A549 (cell line): Measurements from ENCODE around the gene TIMM44. TPM values are rescaled to one million over a fixed set of nuclear protein-coding genes. Genes with fewer than 3 reads are reported as not detected.

ENCODE experiments used
- ATAC-seq, 2 experiments: fragments of 200-7000 bp in 1 of 2; fragments of >200 bp in 1 of 2; cut with Nextera tagmentation in 1 of 2; cut with Tn5 transposase in 1 of 2; 3 replicates each; pipeline versions ENCODE4 v1.8.0 to v1.9.1; 2018 to 2020; ENCODE audit warnings: mild to moderate bottlenecking in 1 of 2, moderate library complexity in 1 of 2
- CTCF ChIA-PET: fragments of 300-600 bp; sonication (Branson Sonifier 250); formaldehyde crosslinking; extraction: SDS; loops from one replicate; lab custom pipeline; 2021; ENCODE audit warnings: antibody characterized with exemption, inconsistent platforms; lab: Yijun Ruan, JAX
- POLR2A ChIA-PET: fragments of 350-600 bp; formaldehyde crosslinking; extraction: SDS; loops from one replicate; lab custom pipeline; 2021; ENCODE audit warnings: antibody characterized with exemption, inconsistent platforms; lab: Yijun Ruan, JAX
- DNase-seq, 2 experiments: peaks; one replicate each; pipeline versions ENCODE4 v3.0.0 to v3.0.0-alpha.2; 2011 to 2016; ENCODE audit warnings: low read depth in 1 of 2, low spot score in 1 of 2
- FAIRE-seq: peaks from 2 replicates; lab custom pipeline; 2011; peaks lifted over from hg19 to GRCh38; lab: Jason Lieb, UNC
- H3K27ac ChIP-seq, 2 experiments: fragments of >200 bp; sonication (Bioruptor Twin); formaldehyde crosslinking; 3 replicates each; pipeline ENCODE4 v1.5.1; 2016 to 2017
- H3K4me1 ChIP-seq: fragments of >200 bp; sonication (Bioruptor Twin); formaldehyde crosslinking; 3 replicates; pipeline ENCODE4 v1.6.1; 2016
- H3K4me2 ChIP-seq: fragments of >200 bp; sonication (Bioruptor Twin); formaldehyde crosslinking; 3 replicates; pipeline ENCODE4 v1.6.1; 2016
- H3K4me3 ChIP-seq: fragments of >200 bp; sonication (Bioruptor Twin); formaldehyde crosslinking; 3 replicates; pipeline ENCODE4 v1.5.1; 2016
- H3K9me3 ChIP-seq: fragments of >200 bp; sonication (Bioruptor Twin); formaldehyde crosslinking; 3 replicates; pipeline ENCODE4 v1.6.1; 2016
- ATOH8 ChIP-seq: fragments of 250-450 bp; sonication (Bioruptor Pico); IDR thresholded peaks from 2 replicates; pipeline ENCODE4 v1.5.0; 2020; ENCODE audit warnings: low read depth, mild to moderate bottlenecking, moderate library complexity
- BCL3 ChIP-seq: fragments of >200 bp; sonication (Bioruptor Twin); formaldehyde crosslinking; IDR thresholded peaks from 3 replicates; pipeline ENCODE4 v1.6.1; 2016
- CBX8 ChIP-seq: fragments of 200-600 bp; sonication (generic); IDR thresholded peaks from 2 replicates; pipeline ENCODE4 v1.6.1; 2016
- CEBPB ChIP-seq, 2 experiments: fragments of >200 bp in 1 of 2; sonication (Bioruptor Twin) in 1 of 2; formaldehyde crosslinking in 1 of 2; IDR thresholded peaks; 2 replicates each; pipeline ENCODE4 v1.6.1; 2012 to 2016
- CHD2 ChIP-seq: fragments of 150-350 bp; IDR thresholded peaks from 2 replicates; pipeline ENCODE4 v1.6.1; 2014; ENCODE audit warnings: low read length; ENCODE audit not compliant: partially characterized antibody
- EHMT2 ChIP-seq: fragments of 200-600 bp; sonication (generic); IDR thresholded peaks from 2 replicates; pipeline ENCODE4 v1.6.1; 2016; ENCODE audit warnings: antibody characterized with exemption, low read depth, mild to moderate bottlenecking, moderate library complexity
- ELK1 ChIP-seq: fragments of 150-350 bp; IDR thresholded peaks from 2 replicates; pipeline ENCODE4 v1.6.1; 2014; ENCODE audit warnings: low read depth, mild to moderate bottlenecking, low read length
- EP300 ChIP-seq, 2 experiments: fragments of >200 bp; sonication (Bioruptor Twin); formaldehyde crosslinking; IDR thresholded peaks; 2 replicates in 1 of 2; 3 replicates in 1 of 2; pipeline ENCODE4 v1.6.1; 2016 to 2017
- FOSL2 ChIP-seq, 2 experiments: fragments of 450-650 bp in 1 of 2; fragments of >200 bp in 1 of 2; sonication (Bioruptor Twin) in 1 of 2; formaldehyde crosslinking; IDR thresholded peaks; 2 replicates each; pipeline versions ENCODE4 v1.5.0 to v1.6.1; 2016 to 2020; ENCODE audit warnings: mild to moderate bottlenecking in 1 of 2, moderate library complexity in 1 of 2
- FOXS1 ChIP-seq: fragments of 250-450 bp; sonication (Bioruptor Pico); IDR thresholded peaks from 2 replicates; pipeline ENCODE4 v1.5.0; 2020; ENCODE audit warnings: mild to moderate bottlenecking, moderate library complexity
- HMGXB4 ChIP-seq: fragments of 250-450 bp; sonication (Bioruptor Pico); IDR thresholded peaks from 2 replicates; pipeline ENCODE4 v1.5.0; 2021; ENCODE audit warnings: mild to moderate bottlenecking, moderate library complexity, borderline replicate concordance
- HOXB13 ChIP-seq: fragments of 250-450 bp; sonication (Bioruptor Pico); IDR thresholded peaks from 2 replicates; pipeline ENCODE4 v1.5.0; 2020; ENCODE audit warnings: low read depth, mild to moderate bottlenecking, moderate library complexity
- HOXB5 ChIP-seq: fragments of 250-450 bp; sonication (Bioruptor Pico); IDR thresholded peaks from 2 replicates; pipeline ENCODE4 v1.5.0; 2020; ENCODE audit warnings: mild to moderate bottlenecking, moderate library complexity
- JUNB ChIP-seq: fragments of >200 bp; sonication (Bioruptor Twin); formaldehyde crosslinking; IDR thresholded peaks from 2 replicates; pipeline ENCODE4 v1.6.1; 2016
- KDM1A ChIP-seq: fragments of 200-600 bp; sonication (generic); IDR thresholded peaks from 2 replicates; pipeline ENCODE4 v1.6.1; 2016; ENCODE audit warnings: low read depth, mild to moderate bottlenecking
- MAFK ChIP-seq: fragments of 450-650 bp; IDR thresholded peaks from 2 replicates; pipeline ENCODE4 v1.6.1; 2014; ENCODE audit not compliant: partially characterized antibody
- MYC ChIP-seq: IDR thresholded peaks from 2 replicates; pipeline ENCODE4 v1.6.1; 2012; ENCODE audit warnings: mild to moderate bottlenecking, inconsistent platforms, low read length, improper control_type of control experiment, borderline replicate concordance
- NFE2L2 ChIP-seq: fragments of 150-350 bp; conservative IDR thresholded peaks from 2 replicates; pipeline ENCODE4 v1.6.1; 2014; ENCODE audit warnings: low read length
- NPAS2 ChIP-seq: fragments of 250-450 bp; sonication (Bioruptor Pico); IDR thresholded peaks from 2 replicates; pipeline ENCODE4 v1.8.0; 2022; ENCODE audit warnings: mild to moderate bottlenecking, moderate library complexity, borderline replicate concordance
- PBX3 ChIP-seq: IDR thresholded peaks from 2 replicates; pipeline ENCODE4 v1.6.1; 2012
- PHF8 ChIP-seq: fragments of 200-600 bp; sonication (generic); IDR thresholded peaks from 2 replicates; pipeline ENCODE4 v1.6.1; 2016; ENCODE audit warnings: low read depth, mild to moderate bottlenecking, antibody characterized with exemption, moderate library complexity, borderline replicate concordance
- POLR2AphosphoS2 ChIP-seq: conservative IDR thresholded peaks from 2 replicates; pipeline ENCODE4 v1.6.1; 2012; ENCODE audit warnings: low read length, improper control_type of control experiment, inconsistent platforms
- RARB ChIP-seq: fragments of 250-450 bp; sonication (Bioruptor Pico); IDR thresholded peaks from 2 replicates; pipeline ENCODE4 v1.8.0; 2021; ENCODE audit warnings: mild to moderate bottlenecking, moderate library complexity
- RFX5 ChIP-seq: fragments of 450-650 bp; IDR thresholded peaks from 2 replicates; pipeline ENCODE4 v1.7.1; 2014; ENCODE audit warnings: antibody characterized with exemption, mild to moderate bottlenecking, moderate library complexity
- RNF2 ChIP-seq: fragments of 200-600 bp; sonication (generic); IDR thresholded peaks from 2 replicates; pipeline ENCODE4 v1.6.1; 2016; ENCODE audit warnings: low read depth, mild to moderate bottlenecking, antibody characterized with exemption, moderate library complexity, borderline replicate concordance
- SMC3 ChIP-seq: fragments of >200 bp; sonication (Bioruptor Twin); formaldehyde crosslinking; IDR thresholded peaks from 3 replicates; pipeline ENCODE4 v1.6.1; 2018; ENCODE audit warnings: inconsistent platforms
- TFCP2L1 ChIP-seq: fragments of 250-450 bp; sonication (Bioruptor Pico); IDR thresholded peaks from 2 replicates; pipeline ENCODE4 v1.5.0; 2021; ENCODE audit warnings: mild to moderate bottlenecking
- TP53 ChIP-seq: fragments of 250-450 bp; sonication (Bioruptor Pico); IDR thresholded peaks from 2 replicates; pipeline ENCODE4 v1.5.0; 2021; ENCODE audit warnings: mild to moderate bottlenecking, moderate library complexity
- ZC3H11A ChIP-seq: fragments of 450-650 bp; IDR thresholded peaks from 2 replicates; pipeline ENCODE4 v1.6.1; 2014; ENCODE audit warnings: antibody characterized with exemption, mild to moderate bottlenecking
- ZFP36 ChIP-seq: fragments of 450-650 bp; IDR thresholded peaks from 2 replicates; pipeline ENCODE4 v1.6.1; 2014; ENCODE audit warnings: borderline replicate concordance; ENCODE audit not compliant: partially characterized antibody
- WGBS: methylation state at CpG from one replicate; pipeline ENCODE4 v1.1.6; 2017; ENCODE audit errors: missing lambda C conversion rate; 5-methylcytosine and 5-hydroxymethylcytosine counted together
- polyA plus RNA-seq, 4 experiments: library from polyadenylated mRNA; depleted of rRNA in 3 of 4; stranded (reverse); fragments of >200 nt; fragmentation: RNase III in 1 of 4; extraction: RNeasy Plus Mini Kit Qiagen cat#74134 plus additional on column Dnase treatment in 1 of 4; gene quantifications; 2 replicates in 3 of 4; 3 replicates in 1 of 4; pipeline ENCODE4 v1.2.3, GENCODE V29; 2011 to 2017

The TIMM44 gene
- polyA plus RNA-seq, 2 of the 4 experiments (the other 2 are of a cell fraction), result 29.7 to 53.2 TPM

GRCh38 chr19:7914598-7915045 lies 28.8 kb downstream of the TIMM44 start, which contains the start of gene TGFBR3L:
Gene TGFBR3L, plus strand, starts transcription at chr19:7914830.
- ATAC-seq (no peak), DNase-seq (no peak), FAIRE-seq (no peak)
- Histone ChIP-seq H3K9me3 (no peaks in the 10 kb centered on the region), H3K4me3 (no peak within 1 kb of the TSS), H3K4me2 (no peak within 1 kb of the TSS), H3K27ac (no peak within 1 kb of the TSS), H3K4me1 (peaks cover 11% of the 10 kb centered on the region)
- TF ChIP-seq CHD2, result no peak
- TF ChIP-seq MYC, result no peak
- TF ChIP-seq FOXS1, result no peak
- no peak for TF ChIP-seq RARB
- TF ChIP-seq CEBPB (IDR thresholded peaks at IDR 0.05), result no peak
- no peak for TF ChIP-seq PHF8
- no peak for TF ChIP-seq KDM1A
- no peak for TF ChIP-seq NPAS2
- TF ChIP-seq RFX5, result no peak
- no peak for TF ChIP-seq ATOH8 (CRISPR knock-in tag)
- TF ChIP-seq POLR2AphosphoS2, result no peak
- TF ChIP-seq FOSL2 (IDR thresholded peaks at IDR 0.05), result no peak
- no peak for TF ChIP-seq FOSL2 (CRISPR knock-in tag; IDR thresholded peaks at IDR 0.05)
- no peak for TF ChIP-seq MAFK
- no peak for TF ChIP-seq ZC3H11A
- TF ChIP-seq HOXB5 (CRISPR knock-in tag), result no peak
- TF ChIP-seq HOXB13 (CRISPR knock-in tag), result no peak
- TF ChIP-seq ELK1, result no peak
- no peak for TF ChIP-seq TFCP2L1 (CRISPR knock-in tag)
- TF ChIP-seq JUNB, result no peak
- no peak for TF ChIP-seq EHMT2
- WGBS, result 72% methylated on average over 7 of the region's 12 CpGs
- ChIA-PET CTCF (interaction anchor here (1.3 kb wide), 1 partner anchor 11 kb away, joined by 4 read pairs; the partner anchor contains the start of gene MAP2K7), POLR2A (interaction anchor here (1.8 kb wide), 1 partner anchor 11 kb away, joined by 4 read pairs; no protein-coding TSS in a partner anchor)

GRCh38 chr19:7914099-7914498 lies 29.4 kb downstream of the TIMM44 start:
- no peak for TF ChIP-seq NFE2L2
- no peak for TF ChIP-seq RNF2
- TF ChIP-seq JUNB, result no peak
- Histone ChIP-seq H3K9me3 (no peaks in the 10 kb centered on the region), H3K4me3 (no peak overlapping the region), H3K27ac (no peak overlapping the region), H3K4me1 (peaks cover 9% of the 10 kb centered on the region), H3K4me2 (no peak overlapping the region)
- ChIA-PET POLR2A (interaction anchor here (1.8 kb wide), 1 partner anchor 11 kb away, joined by 4 read pairs; no protein-coding TSS in a partner anchor), CTCF (no interaction called here)
- WGBS, result 68% methylated on average over 12 of the region's 12 CpGs
- FAIRE-seq, result no peak
- no peak for DNase-seq
- ATAC-seq, result no peak

GRCh38 chr19:7913652-7914051 lies 29.8 kb downstream of the TIMM44 start:
- Histone ChIP-seq H3K27ac (no peak overlapping the region), H3K4me1 (peaks cover 9% of the 10 kb centered on the region), H3K4me3 (no peak overlapping the region), H3K9me3 (no peaks in the 10 kb centered on the region), H3K4me2 (no peak overlapping the region)
- ChIA-PET POLR2A (no interaction called here), CTCF (no interaction called here)
- FAIRE-seq (no peak), DNase-seq (no peak), ATAC-seq (no peak)
- WGBS, result 89% methylated on average over 10 of the region's 10 CpGs
- TF ChIP-seq FOXS1, result no peak
- TF ChIP-seq EP300 (IDR thresholded peaks at IDR 0.05), result no peak
- no peak for TF ChIP-seq SMC3
- no peak for TF ChIP-seq HMGXB4 (CRISPR knock-in tag)
- TF ChIP-seq FOSL2 (IDR thresholded peaks at IDR 0.05), result no peak
- no peak for TF ChIP-seq FOSL2 (CRISPR knock-in tag; IDR thresholded peaks at IDR 0.05)
- TF ChIP-seq TP53, result no peak
- no peak for TF ChIP-seq MYC
- TF ChIP-seq BCL3, result no peak
- TF ChIP-seq NPAS2, result no peak
- no peak for TF ChIP-seq CBX8
- TF ChIP-seq ZFP36, result no peak
- TF ChIP-seq RARB, result no peak
- no peak for TF ChIP-seq PBX3
